Upper lobe of right lung (tissue), 1 donor: ENCODE results near the gene DTNB. TPM values are rescaled to one million over a fixed set of nuclear protein-coding genes. Genes with fewer than 3 reads are reported as not detected.

ENCODE experiments used
- ATAC-seq: fragments of 200-7000 bp; cut with Tn5 transposase; one replicate; pipeline ENCODE4 v1.9.1; 2020; ENCODE audit warnings: mild to moderate bottlenecking, moderate library complexity
- DNase-seq: peaks from one replicate; pipeline ENCODE4 v3.0.0-alpha.2; 2020
- H3K27ac ChIP-seq: fragments of 200-600 bp; one replicate; pipeline ENCODE4 v1.8.0; 2022
- H3K27me3 ChIP-seq: fragments of 200-600 bp; one replicate; pipeline ENCODE4 v1.8.0; 2022; ENCODE audit warnings: mild to moderate bottlenecking
- H3K36me3 ChIP-seq: fragments of 200-600 bp; one replicate; pipeline ENCODE4 v1.8.0; 2022
- H3K4me1 ChIP-seq: fragments of 200-600 bp; one replicate; pipeline ENCODE4 v1.8.0; 2022
- H3K4me3 ChIP-seq: fragments of 200-600 bp; one replicate; pipeline ENCODE4 v1.8.0; 2022; ENCODE audit warnings: mild to moderate bottlenecking
- H3K9me3 ChIP-seq: fragments of 200-600 bp; one replicate; pipeline ENCODE4 v1.8.0; 2022
- intact Hi-C: fragments of 100-400 bp; cut with DNase I; formaldehyde crosslinking; loops from one replicate; pipeline ENCODE4 v1.11.0; 2022
- total RNA-seq: library from RNA; stranded (reverse); fragmentation: NEBNext Ultra II Directional; extraction: Animal tissue kit (Norgen Biotek cat#: 25700); gene quantifications from one replicate; pipeline ENCODE4 v1.2.1, GENCODE V29; 2021
- TF ChIP-seq, protein P1 (sequence below): fragments of 200-600 bp; IDR thresholded peaks from one replicate; pipeline ENCODE4 v1.8.0; 2022; ENCODE audit warnings: antibody characterized with exemption
- donor health status: DM: no; HTN: yes; CAD: no; lungs with severe emphysema.

DTNB gene
- total RNA-seq, 1 donor from 2014 or later, result 18.1 TPM

DNA sequence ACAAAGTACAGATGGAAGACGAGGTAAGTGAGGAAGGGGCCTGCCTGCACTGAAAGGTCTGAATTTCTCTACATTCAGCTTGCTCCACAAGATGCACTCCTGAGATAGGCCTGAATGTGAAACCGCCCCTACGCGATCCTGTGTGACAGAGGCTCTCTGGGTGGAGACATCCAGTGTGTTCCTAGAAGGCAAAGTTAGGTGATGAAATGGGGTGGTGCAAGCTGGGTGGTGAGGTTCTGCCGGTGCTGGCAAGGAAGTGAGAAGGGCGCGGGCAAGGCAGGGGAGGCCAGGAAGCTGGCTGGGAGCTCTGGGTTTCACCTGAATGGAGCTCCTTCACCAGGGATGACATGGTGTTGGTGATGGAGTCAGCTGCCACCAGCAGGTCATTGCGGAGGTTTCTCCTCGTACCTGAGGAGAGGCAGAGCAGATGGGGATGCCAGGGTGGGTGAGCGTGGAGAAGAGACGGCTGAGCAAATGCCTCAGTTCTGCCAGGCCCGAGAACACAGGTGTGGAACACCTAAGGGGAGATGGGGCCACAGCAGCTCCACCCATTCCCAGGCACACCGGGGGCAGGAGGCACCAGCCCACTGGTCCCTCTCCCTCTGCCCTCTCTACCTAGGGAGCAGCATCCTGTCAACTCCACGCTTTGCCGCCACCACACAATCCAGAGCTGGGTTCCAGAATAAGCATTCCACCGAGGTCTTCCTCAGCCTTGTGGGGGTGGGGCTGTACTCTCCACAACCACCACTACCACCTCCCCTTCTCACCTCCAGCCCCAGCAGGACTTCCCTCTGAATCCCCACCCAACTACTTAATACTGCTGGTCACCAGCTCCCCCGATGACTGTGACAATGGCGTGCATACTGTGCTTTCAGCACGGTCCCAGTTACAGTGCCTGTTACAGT, 286.2 kb downstream of the DTNB start:
- TF ChIP-seq, protein P1, sequence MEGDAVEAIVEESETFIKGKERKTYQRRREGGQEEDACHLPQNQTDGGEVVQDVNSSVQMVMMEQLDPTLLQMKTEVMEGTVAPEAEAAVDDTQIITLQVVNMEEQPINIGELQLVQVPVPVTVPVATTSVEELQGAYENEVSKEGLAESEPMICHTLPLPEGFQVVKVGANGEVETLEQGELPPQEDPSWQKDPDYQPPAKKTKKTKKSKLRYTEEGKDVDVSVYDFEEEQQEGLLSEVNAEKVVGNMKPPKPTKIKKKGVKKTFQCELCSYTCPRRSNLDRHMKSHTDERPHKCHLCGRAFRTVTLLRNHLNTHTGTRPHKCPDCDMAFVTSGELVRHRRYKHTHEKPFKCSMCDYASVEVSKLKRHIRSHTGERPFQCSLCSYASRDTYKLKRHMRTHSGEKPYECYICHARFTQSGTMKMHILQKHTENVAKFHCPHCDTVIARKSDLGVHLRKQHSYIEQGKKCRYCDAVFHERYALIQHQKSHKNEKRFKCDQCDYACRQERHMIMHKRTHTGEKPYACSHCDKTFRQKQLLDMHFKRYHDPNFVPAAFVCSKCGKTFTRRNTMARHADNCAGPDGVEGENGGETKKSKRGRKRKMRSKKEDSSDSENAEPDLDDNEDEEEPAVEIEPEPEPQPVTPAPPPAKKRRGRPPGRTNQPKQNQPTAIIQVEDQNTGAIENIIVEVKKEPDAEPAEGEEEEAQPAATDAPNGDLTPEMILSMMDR, result no peak
- Histone ChIP-seq H3K27me3 (no peaks in the 10 kb centered on the region), H3K27ac (no peak overlapping the region), H3K4me3 (no peak overlapping the region), H3K4me1 (no peaks in the 10 kb centered on the region), H3K36me3 (no peaks in the 10 kb centered on the region), H3K9me3 (no peaks in the 10 kb centered on the region)
- DNase-seq (peak; percentile 57), ATAC-seq (peak; percentile 24)
- intact Hi-C loops, result no loop called here

DNA sequence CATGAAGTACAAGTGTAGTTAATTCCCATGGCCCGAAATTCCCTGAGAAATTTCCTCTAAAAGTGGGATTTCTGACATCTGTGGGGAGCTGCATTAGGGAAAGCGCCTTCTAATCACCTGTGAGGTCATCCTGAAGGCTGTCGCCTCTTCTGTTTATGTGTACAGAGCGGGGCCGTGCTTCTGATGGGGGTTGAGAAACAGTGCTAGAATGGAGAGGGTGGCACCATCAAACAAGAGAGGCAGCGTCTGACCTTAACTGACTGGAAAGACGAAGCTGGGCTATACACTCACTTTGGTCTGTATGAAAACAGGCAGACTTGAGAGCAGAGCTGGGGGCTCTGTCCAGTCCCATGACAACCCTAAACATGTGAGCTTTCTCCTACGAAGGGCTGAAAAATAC, 287.5 kb downstream of the DTNB start:
- no peaks in the 10 kb centered on the region for H3K36me3 ChIP-seq
- H3K27me3 ChIP-seq, result no peaks in the 10 kb centered on the region
- H3K9me3 ChIP-seq, result no peaks in the 10 kb centered on the region
- TF ChIP-seq, protein P1, result no peak
- no peak overlapping the region for H3K27ac ChIP-seq
- intact Hi-C loops, result no loop called here
- H3K4me3 ChIP-seq, result no peak overlapping the region
- DNase-seq (no peak), ATAC-seq (no peak)
- no peaks in the 10 kb centered on the region for H3K4me1 ChIP-seq

DNA sequence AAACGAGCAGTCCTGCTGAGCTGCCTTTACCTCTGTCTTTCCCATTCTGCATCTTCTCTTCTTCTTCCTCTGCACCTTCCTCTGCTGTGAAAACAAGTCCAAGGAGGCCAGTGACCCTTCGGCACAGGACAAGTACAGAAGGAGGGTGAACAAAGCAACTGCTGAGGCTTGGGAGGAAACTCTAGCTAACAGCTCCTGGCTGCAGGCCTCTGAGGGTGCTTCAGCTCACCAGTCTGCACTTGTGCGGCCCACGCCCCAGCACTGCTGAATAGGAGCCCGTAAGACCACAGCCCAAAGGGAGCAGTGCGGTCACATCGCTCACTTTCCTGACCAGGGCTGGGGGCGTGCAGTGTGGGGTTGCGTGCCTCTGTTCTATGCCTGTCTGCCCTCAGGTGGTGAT, 289.6 kb downstream of the DTNB start:
- intact Hi-C loops, result no loop called here

DNA sequence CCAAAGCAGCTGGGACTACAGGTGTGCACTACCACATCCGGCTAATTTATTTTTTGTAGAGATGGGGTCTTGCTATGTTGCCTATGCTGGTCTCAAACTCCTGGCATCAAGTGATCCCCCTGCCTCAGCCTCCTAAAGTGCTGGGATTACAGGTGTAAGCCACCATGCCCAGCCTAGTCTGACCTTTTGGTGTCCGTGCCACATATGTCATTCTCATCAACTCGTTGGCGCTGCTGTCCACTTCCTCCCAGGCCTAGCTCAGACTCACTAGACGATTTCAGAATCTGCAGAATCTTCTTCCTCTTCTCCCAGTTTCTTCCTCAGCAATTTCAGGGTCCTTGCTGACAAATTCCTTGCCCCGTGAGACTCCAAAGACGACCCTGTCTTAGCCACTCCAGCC, 291.9 kb downstream of the DTNB start:
- DNase-seq (peak; percentile 49), ATAC-seq (no peak)
- Histone ChIP-seq H3K27ac (no peak overlapping the region), H3K27me3 (no peaks in the 10 kb centered on the region), H3K9me3 (no peaks in the 10 kb centered on the region), H3K36me3 (no peaks in the 10 kb centered on the region), H3K4me1 (peaks cover 12% of the 10 kb centered on the region), H3K4me3 (no peak overlapping the region)
- intact Hi-C loops, result no loop called here
- TF ChIP-seq, protein P1, result no peak

More for the DNA sequence above, 289.6 kb downstream of the DTNB start:
- Histone ChIP-seq H3K27me3 (no peaks in the 10 kb centered on the region), H3K9me3 (no peaks in the 10 kb centered on the region), H3K4me1 (no peaks in the 10 kb centered on the region), H3K36me3 (no peaks in the 10 kb centered on the region), H3K4me3 (no peak overlapping the region), H3K27ac (no peak overlapping the region)
- ATAC-seq (no peak), DNase-seq (no peak)
- TF ChIP-seq, protein P1, result no peak

DNA sequence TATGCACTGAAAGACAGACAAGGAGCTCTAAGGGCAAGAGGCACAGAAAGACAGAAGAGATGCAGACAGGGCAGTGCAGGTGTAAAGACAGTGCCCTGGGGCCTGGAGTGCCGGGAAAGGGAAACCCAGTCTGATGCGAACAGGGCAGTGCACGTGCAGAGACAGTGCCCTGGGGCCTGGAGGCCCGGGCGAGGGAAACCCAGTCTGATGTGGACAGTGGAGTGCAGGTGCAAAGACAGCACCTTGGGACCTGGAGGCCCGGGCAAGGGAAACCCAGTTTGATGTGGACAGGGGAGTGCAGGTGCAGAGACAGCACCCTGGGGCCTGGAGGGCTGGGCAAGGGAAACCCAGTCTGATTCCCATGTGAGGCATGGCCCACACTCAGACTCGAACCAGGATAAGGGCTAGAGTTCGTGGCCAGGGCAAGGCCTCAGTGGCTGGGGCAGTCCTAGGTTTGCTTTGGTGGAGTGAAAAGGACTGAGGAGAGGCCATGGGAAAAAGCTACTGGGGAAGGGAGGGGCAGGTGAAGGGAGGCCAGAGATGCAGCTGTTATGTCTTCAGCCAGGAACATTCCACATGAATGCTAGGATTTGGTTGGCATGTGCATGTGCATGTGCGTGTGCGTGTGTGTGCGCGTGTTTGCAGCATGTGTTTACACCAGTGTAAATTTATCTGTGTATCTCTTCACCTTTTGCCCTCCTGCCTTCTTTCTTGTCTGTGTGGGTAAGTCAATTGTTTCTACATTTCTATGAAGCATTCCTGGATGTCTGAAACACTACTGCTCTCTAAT, 292.6 kb downstream of the DTNB start:
- DNase-seq (peak; percentile 52), ATAC-seq (no peak)
- intact Hi-C loops, result no loop called here
- Histone ChIP-seq H3K27me3 (no peaks in the 10 kb centered on the region), H3K4me3 (no peak overlapping the region), H3K27ac (no peak overlapping the region), H3K36me3 (no peaks in the 10 kb centered on the region), H3K4me1 (peaks cover 15% of the 10 kb centered on the region), H3K9me3 (no peaks in the 10 kb centered on the region)
- TF ChIP-seq, protein P1, result no peak
